Hematopoietic multipotent progenitor cell treated with erythropoietin and hydrocortisone succinate and interleukin-3 and kit ligand, for 8 days (in vitro differentiated cells): ENCODE data around the gene UCHL3.
"Not testable (repeated sequence)": the region's sequence is repeated elsewhere in the genome, so short reads cannot be mapped to it uniquely, and the experiment has no call there.

ENCODE experiments used
- DNase-seq: peaks from one replicate; pipeline ENCODE4 v3.0.0-alpha.2; 2015

UCHL3 gene

GRCh38 chr13:75549262-75550158 lies at the start of gene UCHL3:
UCHL3 (plus strand) TSS chr13:75549791; CDS start chr13:75549821, 30 bp downstream.
- DNase-seq = peak; percentile 97

- DNase-seq = no peak
Observed at GRCh38 chr13:75505327-75505726, 44.3 kb upstream of the UCHL3 start.

GRCh38 chr13:75506018-75506417 lies 43.6 kb upstream of the UCHL3 start:
- DNase-seq = no peak

- no peak for DNase-seq
Observed at GRCh38 chr13:75507027-75508001, 42.3 kb upstream of the UCHL3 start.

- DNase-seq = no peak
Observed at GRCh38 chr13:75508002-75508548, 41.5 kb upstream of the UCHL3 start.

- no peak for DNase-seq
Observed at GRCh38 chr13:75511051-75511625, 38.5 kb upstream of the UCHL3 start.

- DNase-seq = no peak
Observed at GRCh38 chr13:75512253-75512652, 37.3 kb upstream of the UCHL3 start.

GRCh38 chr13:75513271-75513670 lies 36.3 kb upstream of the UCHL3 start:
- DNase-seq = no peak

- DNase-seq = peak; percentile 14
Observed at GRCh38 chr13:75514080-75514995, 35.3 kb upstream of the UCHL3 start.

- DNase-seq = no peak
Observed at GRCh38 chr13:75518439-75519088, 31.0 kb upstream of the UCHL3 start.

- no peak for DNase-seq
Observed at GRCh38 chr13:75521956-75522355, 27.6 kb upstream of the UCHL3 start.

GRCh38 chr13:75530549-75530961 lies 19.0 kb upstream of the UCHL3 start:
- no peak for DNase-seq

- DNase-seq = no peak
Observed at GRCh38 chr13:75533861-75534260, 15.7 kb upstream of the UCHL3 start.

GRCh38 chr13:75537401-75538365 lies 11.9 kb upstream of the UCHL3 start, which contains the start of gene COMMD6:
COMMD6 (minus strand) TSS chr13:75537841; CDS start chr13:75537805, 36 bp downstream.
- DNase-seq = peak; percentile 85

GRCh38 chr13:75541287-75541686 lies 8.3 kb upstream of the UCHL3 start:
- DNase-seq = peak; percentile 43

GRCh38 chr13:75541961-75542360 lies 7.6 kb upstream of the UCHL3 start:
- no peak for DNase-seq

- DNase-seq = no peak
Observed at GRCh38 chr13:75544681-75545330, 4.8 kb upstream of the UCHL3 start.

- DNase-seq = not testable (repeated sequence)
Observed at GRCh38 chr13:75545386-75545785, 4.2 kb upstream of the UCHL3 start.

- DNase-seq = no peak
Observed at GRCh38 chr13:75547917-75548316, 1.7 kb upstream of the UCHL3 start.
